ENCODE data around the gene CLMN. TPM values are rescaled to one million over a fixed set of nuclear protein-coding genes. Genes with fewer than 3 reads are reported as not detected.

The CLMN gene
- total and polyA plus RNA-seq, 2 of the 13 experiments (the other 11 are each of a cell fraction or from before 2014, with no cell fraction given) = 15.1 to 16.7 TPM

- TF ChIP-seq BATF2 (CRISPR knock-in tag; IDR thresholded peaks at IDR 0.05) = no peak
- TF ChIP-seq ZNF30 (CRISPR knock-in tag; IDR thresholded peaks at IDR 0.05) = no peak
- no peak for TF ChIP-seq SALL2 (CRISPR knock-in tag; IDR thresholded peaks at IDR 0.05)
- no peak for TF ChIP-seq RFX5 (IDR thresholded peaks at IDR 0.05; ENCODE audit: low read depth, low read length)
- TF ChIP-seq RELA (CRISPR knock-in tag; IDR thresholded peaks at IDR 0.05) = no peak
- no peak for TF ChIP-seq ETS1 (CRISPR knock-in tag; IDR thresholded peaks at IDR 0.05)
- no peak for TF ChIP-seq ZNF350 (CRISPR knock-in tag; IDR thresholded peaks at IDR 0.05; ENCODE audit: borderline replicate concordance, low read depth)
- TF ChIP-seq KDM3A (CRISPR knock-in tag; IDR thresholded peaks at IDR 0.05; ENCODE audit: low read depth) = no peak
- no peak for TF ChIP-seq ZNF264 (CRISPR knock-in tag; IDR thresholded peaks at IDR 0.05)
- TF ChIP-seq TFDP1 (CRISPR knock-in tag; IDR thresholded peaks at IDR 0.05; ENCODE audit: borderline replicate concordance) = no peak
- 0 out of 2 replicates have a peak, but pooled peaks have one; percentile 60 for TF ChIP-seq MXD3 (CRISPR knock-in tag; IDR thresholded peaks at IDR 0.05)
- TF ChIP-seq ZNF652 (CRISPR knock-in tag; IDR thresholded peaks at IDR 0.05; ENCODE audit: borderline replicate concordance, low read depth) = no peak
- TF ChIP-seq ZNF124 (CRISPR knock-in tag; IDR thresholded peaks at IDR 0.05) = no peak
- TF ChIP-seq JARID2 (CRISPR knock-in tag; IDR thresholded peaks at IDR 0.05; ENCODE audit: insufficient replicate concordance) = no peak
- no peak for TF ChIP-seq HOMEZ (CRISPR knock-in tag; IDR thresholded peaks at IDR 0.05; ENCODE audit: low read depth)
- TF ChIP-seq ZNF7 (CRISPR knock-in tag; IDR thresholded peaks at IDR 0.05) = no peak
- TF ChIP-seq ZNF687 (CRISPR knock-in tag; IDR thresholded peaks at IDR 0.05) = peak; percentile 72
- peak; percentile 32 for TF ChIP-seq PTBP1 (IDR thresholded peaks at IDR 0.05; ENCODE audit: low read depth, low read length, poor library complexity, severe bottlenecking)
- TF ChIP-seq ZNF138 (CRISPR knock-in tag; IDR thresholded peaks at IDR 0.05; ENCODE audit: low read depth) = no peak
Measured at GRCh38 chr14:95319312-95320077, at the start of gene CLMN (continued).

Data from HepG2 (cell line).